Measurements from ENCODE around the gene SYNE1.

SYNE1 gene

DNA sequence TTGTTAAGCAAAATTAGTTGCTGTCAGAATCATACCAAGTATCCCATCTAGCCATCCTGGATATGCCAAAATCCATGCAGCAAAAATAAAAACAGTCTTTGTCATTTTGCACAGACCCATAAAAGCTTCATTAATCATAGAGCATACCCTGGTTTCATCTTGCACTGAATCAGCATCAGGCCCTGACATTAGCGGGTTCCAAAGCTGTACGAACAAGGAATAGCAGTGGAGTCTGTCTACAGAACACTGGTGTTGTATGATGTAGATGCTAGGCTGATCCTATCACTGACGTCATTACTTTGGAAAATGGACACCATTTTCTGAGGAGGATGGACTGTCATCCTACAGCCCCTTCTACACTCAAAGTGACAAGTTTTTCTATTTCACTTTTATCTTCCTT lies 514.1 kb downstream of the SYNE1 start:
- TF ChIP-seq, protein P1, sequence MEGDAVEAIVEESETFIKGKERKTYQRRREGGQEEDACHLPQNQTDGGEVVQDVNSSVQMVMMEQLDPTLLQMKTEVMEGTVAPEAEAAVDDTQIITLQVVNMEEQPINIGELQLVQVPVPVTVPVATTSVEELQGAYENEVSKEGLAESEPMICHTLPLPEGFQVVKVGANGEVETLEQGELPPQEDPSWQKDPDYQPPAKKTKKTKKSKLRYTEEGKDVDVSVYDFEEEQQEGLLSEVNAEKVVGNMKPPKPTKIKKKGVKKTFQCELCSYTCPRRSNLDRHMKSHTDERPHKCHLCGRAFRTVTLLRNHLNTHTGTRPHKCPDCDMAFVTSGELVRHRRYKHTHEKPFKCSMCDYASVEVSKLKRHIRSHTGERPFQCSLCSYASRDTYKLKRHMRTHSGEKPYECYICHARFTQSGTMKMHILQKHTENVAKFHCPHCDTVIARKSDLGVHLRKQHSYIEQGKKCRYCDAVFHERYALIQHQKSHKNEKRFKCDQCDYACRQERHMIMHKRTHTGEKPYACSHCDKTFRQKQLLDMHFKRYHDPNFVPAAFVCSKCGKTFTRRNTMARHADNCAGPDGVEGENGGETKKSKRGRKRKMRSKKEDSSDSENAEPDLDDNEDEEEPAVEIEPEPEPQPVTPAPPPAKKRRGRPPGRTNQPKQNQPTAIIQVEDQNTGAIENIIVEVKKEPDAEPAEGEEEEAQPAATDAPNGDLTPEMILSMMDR (IDR thresholded peaks at IDR 0.05; ENCODE audit: insufficient read depth, low read length), result no peak
- TF ChIP-seq, protein P2, sequence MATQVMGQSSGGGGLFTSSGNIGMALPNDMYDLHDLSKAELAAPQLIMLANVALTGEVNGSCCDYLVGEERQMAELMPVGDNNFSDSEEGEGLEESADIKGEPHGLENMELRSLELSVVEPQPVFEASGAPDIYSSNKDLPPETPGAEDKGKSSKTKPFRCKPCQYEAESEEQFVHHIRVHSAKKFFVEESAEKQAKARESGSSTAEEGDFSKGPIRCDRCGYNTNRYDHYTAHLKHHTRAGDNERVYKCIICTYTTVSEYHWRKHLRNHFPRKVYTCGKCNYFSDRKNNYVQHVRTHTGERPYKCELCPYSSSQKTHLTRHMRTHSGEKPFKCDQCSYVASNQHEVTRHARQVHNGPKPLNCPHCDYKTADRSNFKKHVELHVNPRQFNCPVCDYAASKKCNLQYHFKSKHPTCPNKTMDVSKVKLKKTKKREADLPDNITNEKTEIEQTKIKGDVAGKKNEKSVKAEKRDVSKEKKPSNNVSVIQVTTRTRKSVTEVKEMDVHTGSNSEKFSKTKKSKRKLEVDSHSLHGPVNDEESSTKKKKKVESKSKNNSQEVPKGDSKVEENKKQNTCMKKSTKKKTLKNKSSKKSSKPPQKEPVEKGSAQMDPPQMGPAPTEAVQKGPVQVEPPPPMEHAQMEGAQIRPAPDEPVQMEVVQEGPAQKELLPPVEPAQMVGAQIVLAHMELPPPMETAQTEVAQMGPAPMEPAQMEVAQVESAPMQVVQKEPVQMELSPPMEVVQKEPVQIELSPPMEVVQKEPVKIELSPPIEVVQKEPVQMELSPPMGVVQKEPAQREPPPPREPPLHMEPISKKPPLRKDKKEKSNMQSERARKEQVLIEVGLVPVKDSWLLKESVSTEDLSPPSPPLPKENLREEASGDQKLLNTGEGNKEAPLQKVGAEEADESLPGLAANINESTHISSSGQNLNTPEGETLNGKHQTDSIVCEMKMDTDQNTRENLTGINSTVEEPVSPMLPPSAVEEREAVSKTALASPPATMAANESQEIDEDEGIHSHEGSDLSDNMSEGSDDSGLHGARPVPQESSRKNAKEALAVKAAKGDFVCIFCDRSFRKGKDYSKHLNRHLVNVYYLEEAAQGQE (IDR thresholded peaks at IDR 0.05; ENCODE audit: insufficient replicate concordance, low read depth), result no peak
- no peak for TF ChIP-seq SPI1 (IDR thresholded peaks at IDR 0.05; ENCODE audit: borderline replicate concordance, low read depth)
- TF ChIP-seq GABPA (IDR thresholded peaks at IDR 0.05; ENCODE audit: low read depth), result no peak
- no peak for TF ChIP-seq POLR2AphosphoS5 (IDR thresholded peaks at IDR 0.05; ENCODE audit: low read depth)
- no peak overlapping the region for H3K27ac ChIP-seq (replicated peaks)
- no peaks in the 10 kb centered on the region for H3K27me3 ChIP-seq (ENCODE audit: insufficient read depth, poor library complexity, severe bottlenecking)
- no peak overlapping the region for H3K4me3 ChIP-seq (replicated peaks; ENCODE audit: insufficient read depth, low read length)
- DNase-seq (ENCODE audit: low read depth in 1 of 2, low spot score in 1 of 2), result no peak

DNA sequence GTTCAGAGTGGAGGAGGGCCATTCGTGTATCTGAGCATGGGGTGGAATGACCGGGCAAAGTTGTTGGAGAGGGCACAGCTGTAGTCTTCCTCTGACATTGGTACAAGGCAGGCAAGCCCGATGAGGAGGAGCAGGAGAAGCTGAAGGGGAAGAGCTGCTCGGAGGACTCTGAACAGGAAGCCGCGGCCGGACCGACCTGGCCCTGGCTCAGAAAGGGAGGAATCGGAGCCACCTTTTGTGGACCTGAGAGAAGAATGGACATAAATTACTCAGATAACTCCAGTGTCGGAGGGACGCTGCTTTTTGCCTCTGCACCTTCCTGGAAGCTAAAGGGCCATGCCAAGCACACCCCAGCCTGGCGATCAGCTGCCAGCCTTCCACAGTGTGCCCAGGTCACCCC lies 514.7 kb downstream of the SYNE1 start:
- DNase-seq (ENCODE audit: low read depth in 1 of 2, low spot score in 1 of 2), result no peak
- no peak overlapping the region for H3K4me3 ChIP-seq (replicated peaks; ENCODE audit: insufficient read depth, low read length)
- H3K27me3 ChIP-seq (ENCODE audit: insufficient read depth, poor library complexity, severe bottlenecking), result no peaks in the 10 kb centered on the region
- no peak overlapping the region for H3K27ac ChIP-seq (replicated peaks)
- TF ChIP-seq POLR2AphosphoS5 (IDR thresholded peaks at IDR 0.05; ENCODE audit: low read depth) (no peak), SPI1 (IDR thresholded peaks at IDR 0.05; ENCODE audit: borderline replicate concordance, low read depth) (no peak), GABPA (IDR thresholded peaks at IDR 0.05; ENCODE audit: low read depth) (no peak)
- TF ChIP-seq, protein P2 (IDR thresholded peaks at IDR 0.05; ENCODE audit: insufficient replicate concordance, low read depth), result no peak
- TF ChIP-seq, protein P1 (IDR thresholded peaks at IDR 0.05; ENCODE audit: insufficient read depth, low read length), result no peak

DNA sequence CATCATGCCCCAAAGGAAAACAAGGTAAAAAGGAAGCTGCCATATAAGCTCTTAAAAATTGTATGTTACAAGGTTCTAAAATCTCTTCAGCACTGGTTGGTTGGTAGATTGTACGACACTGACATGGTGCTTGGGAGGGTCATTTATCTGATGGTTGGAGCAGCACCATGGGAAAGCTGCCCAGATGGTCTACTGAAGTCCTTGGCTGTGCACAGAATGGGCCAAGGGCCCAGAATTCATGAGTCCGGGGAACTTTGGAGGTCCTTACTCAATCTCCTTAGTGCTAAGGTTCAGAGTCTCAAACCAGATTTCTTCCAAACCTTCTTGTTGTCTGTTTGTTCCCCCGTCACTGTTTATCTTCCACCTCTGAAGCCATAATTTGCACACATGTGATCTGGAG lies 515.3 kb downstream of the SYNE1 start:
- no peak overlapping the region for H3K4me3 ChIP-seq (replicated peaks; ENCODE audit: insufficient read depth, low read length)
- no peak for DNase-seq (ENCODE audit: low read depth in 1 of 2, low spot score in 1 of 2)
- TF ChIP-seq POLR2AphosphoS5 (IDR thresholded peaks at IDR 0.05; ENCODE audit: low read depth) (no peak), SPI1 (IDR thresholded peaks at IDR 0.05; ENCODE audit: borderline replicate concordance, low read depth) (no peak), GABPA (IDR thresholded peaks at IDR 0.05; ENCODE audit: low read depth) (no peak)
- TF ChIP-seq, protein P2 (IDR thresholded peaks at IDR 0.05; ENCODE audit: insufficient replicate concordance, low read depth), result no peak
- TF ChIP-seq, protein P1 (IDR thresholded peaks at IDR 0.05; ENCODE audit: insufficient read depth, low read length), result no peak
- no peak overlapping the region for H3K27ac ChIP-seq (replicated peaks)
- no peaks in the 10 kb centered on the region for H3K27me3 ChIP-seq (ENCODE audit: insufficient read depth, poor library complexity, severe bottlenecking)

All from HL-60 (cell line).